Activated gamma-delta T cell treated with anti-CD3 and anti-CD28 coated beads, Interleukin-2, amount 50 U/mL, for 16 hours (primary cell): ENCODE measurements around the gene KANSL1.
A peak's percentile ranks its signal among the peaks of the same experiment; 100 is the strongest.
"Not testable (repeated sequence)": the region's sequence is repeated elsewhere in the genome, so short reads cannot be mapped to it uniquely, and the experiment has no call there.

Experiments
- DNase-seq: peaks from one replicate; pipeline ENCODE4 v3.0.0-alpha.2; 2020; ENCODE audit warnings: low read depth

The KANSL1 gene

GRCh38 chr17:46019408-46019925, 173.8 kb downstream of the KANSL1 start:
- not testable (repeated sequence) for DNase-seq

DNA sequence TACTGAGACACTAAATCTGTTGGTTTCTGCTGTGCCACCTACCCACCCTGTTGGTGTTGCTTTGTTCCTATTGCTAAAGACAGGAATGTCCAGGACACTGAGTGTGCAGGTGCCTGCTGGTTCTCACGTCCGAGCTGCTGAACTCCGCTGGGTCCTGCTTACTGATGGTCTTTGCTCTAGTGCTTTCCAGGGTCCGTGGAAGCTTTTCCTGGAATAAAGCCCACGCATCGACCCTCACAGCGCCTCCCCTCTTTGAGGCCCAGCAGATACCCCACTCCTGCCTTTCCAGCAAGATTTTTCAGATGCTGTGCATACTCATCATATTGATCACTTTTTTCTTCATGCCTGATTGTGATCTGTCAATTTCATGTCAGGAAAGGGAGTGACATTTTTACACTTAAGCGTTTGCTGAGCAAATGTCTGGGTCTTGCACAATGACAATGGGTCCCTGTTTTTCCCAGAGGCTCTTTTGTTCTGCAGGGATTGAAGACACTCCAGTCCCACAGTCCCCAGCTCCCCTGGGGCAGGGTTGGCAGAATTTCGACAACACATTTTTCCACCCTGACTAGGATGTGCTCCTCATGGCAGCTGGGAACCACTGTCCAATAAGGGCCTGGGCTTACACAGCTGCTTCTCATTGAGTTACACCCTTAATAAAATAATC, 179.6 kb downstream of the KANSL1 start:
- no peak for DNase-seq

DNA sequence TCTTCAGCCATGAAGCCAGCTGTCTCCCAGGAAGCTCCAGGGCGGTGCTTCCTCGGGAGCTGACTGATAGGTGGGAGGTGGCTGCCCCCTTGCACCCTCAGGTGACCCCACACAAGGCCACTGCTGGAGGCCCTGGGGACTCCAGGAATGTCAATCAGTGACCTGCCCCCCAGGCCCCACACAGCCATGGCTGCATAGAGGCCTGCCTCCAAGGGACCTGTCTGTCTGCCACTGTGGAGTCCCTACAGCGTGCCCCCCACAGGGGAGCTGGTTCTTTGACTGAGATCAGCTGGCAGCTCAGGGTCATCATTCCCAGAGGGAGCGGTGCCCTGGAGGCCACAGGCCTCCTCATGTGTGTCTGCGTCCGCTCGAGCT, 180.1 kb downstream of the KANSL1 start:
- DNase-seq: no peak

DNA sequence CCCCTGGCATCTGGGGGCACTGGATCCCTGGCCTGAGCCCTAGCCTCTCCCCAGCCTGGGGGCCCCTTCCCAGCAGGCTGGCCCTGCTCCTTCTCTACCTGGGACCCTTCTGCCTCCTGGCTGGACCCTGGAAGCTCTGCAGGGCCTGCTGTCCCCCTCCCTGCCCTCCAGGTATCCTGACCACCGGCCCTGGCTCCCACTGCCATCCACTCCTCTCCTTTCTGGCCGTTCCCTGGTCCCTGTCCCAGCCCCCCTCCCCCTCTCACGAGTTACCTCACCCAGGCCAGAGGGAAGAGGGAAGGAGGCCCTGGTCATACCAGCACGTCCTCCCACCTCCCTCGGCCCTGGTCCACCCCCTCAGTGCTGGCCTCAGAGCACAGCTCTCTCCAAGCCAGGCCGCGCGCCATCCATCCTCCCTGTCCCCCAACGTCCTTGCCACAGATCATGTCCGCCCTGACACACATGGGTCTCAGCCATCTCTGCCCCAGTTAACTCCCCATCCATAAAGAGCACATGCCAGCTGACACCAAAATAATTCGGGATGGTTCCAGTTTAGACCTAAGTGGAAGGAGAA, 180.6 kb downstream of the KANSL1 start:
- DNase-seq: no peak

GRCh38 chr17:46011711-46012505, 181.3 kb downstream of the KANSL1 start:
- DNase-seq: no peak

- no peak for DNase-seq
Observed at GRCh38 chr17:46010597-46011186, 182.5 kb downstream of the KANSL1 start.

DNA sequence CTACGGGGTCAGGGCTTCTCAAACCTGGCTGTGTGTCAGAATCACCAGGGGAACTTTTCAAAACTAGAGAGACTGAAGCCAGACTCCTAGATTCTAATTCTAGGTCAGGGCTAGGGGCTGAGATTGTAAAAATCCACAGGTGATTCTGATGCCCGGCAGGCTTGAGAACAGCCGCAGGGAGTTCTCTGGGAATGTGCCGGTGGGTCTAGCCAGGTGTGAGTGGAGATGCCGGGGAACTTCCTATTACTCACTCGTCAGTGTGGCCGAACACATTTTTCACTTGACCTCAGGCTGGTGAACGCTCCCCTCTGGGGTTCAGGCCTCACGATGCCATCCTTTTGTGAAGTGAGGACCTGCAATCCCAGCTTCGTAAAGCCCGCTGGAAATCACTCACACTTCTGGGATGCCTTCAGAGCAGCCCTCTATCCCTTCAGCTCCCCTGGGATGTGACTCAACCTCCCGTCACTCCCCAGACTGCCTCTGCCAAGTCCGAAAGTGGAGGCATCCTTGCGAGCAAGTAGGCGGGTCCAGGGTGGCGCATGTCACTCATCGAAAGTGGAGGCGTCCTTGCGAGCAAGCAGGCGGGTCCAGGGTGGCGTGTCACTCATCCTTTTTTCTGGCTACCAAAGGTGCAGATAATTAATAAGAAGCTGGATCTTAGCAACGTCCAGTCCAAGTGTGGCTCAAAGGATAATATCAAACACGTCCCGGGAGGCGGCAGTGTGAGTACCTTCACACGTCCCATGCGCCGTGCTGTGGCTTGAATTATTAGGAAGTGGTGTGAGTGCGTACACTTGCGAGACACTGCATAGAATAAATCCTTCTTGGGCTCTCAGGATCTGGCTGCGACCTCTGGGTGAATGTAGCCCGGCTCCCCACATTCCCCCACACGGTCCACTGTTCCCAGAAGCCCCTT, 183.3 kb downstream of the KANSL1 start:
- DNase-seq: no peak

DNA sequence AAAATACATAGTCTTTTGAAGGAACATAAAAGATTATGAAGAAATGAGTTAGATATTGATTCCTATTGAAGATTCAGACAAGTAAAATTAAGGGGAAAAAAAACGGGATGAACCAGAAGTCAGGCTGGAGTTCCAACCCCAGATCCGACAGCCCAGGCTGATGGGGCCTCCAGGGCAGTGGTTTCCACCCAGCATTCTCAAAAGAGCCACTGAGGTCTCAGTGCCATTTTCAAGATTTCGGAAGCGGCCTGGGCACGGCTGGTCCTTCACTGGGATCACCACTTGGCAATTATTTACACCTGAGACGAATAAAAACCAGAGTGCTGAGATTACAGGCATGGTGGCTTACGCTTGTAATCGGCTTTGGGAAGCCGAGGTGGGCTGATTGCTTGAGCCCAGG, 184.6 kb downstream of the KANSL1 start:
- no peak for DNase-seq

DNA sequence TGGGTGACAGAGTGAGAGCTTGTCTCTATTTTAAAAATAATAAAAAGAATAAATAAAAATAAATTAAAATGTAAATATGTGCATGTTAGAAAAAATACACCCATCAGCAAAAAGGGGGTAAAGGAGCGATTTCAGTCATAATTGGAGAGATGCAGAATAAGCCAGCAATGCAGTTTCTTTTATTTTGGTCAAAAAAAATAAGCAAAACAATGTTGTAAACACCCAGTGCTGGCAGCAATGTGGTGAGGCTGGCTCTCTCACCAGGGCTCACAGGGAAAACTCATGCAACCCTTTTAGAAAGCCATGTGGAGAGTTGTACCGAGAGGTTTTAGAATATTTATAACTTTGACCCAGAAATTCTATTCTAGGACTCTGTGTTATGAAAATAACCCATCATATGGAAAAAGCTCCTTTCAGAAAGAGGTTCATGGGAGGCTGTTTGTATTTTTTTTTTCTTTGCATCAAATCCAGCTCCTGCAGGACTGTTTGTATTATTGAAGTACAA, 185.7 kb downstream of the KANSL1 start:
- no peak for DNase-seq

DNA sequence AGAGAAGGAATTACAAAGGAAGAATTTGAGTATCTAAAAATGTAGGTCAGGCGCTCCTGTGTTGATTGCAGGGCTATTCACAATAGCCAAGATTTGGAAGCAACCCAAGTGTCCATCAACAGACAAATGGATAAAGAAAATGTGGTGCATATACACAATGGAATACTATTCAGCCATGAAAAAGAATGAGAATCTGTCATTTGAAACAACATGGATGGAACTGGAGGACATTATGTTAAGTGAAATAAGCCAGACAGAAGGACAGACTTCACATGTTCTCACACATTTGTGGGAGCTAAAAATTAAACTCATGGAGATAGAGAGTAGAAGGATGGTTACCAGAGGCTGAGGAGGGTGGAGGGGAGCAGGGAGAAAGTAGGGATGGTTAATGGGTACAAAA, 187.1 kb downstream of the KANSL1 start:
- DNase-seq: not testable (repeated sequence)

GRCh38 chr17:46003907-46004748, 189.1 kb downstream of the KANSL1 start:
- no peak for DNase-seq

DNA sequence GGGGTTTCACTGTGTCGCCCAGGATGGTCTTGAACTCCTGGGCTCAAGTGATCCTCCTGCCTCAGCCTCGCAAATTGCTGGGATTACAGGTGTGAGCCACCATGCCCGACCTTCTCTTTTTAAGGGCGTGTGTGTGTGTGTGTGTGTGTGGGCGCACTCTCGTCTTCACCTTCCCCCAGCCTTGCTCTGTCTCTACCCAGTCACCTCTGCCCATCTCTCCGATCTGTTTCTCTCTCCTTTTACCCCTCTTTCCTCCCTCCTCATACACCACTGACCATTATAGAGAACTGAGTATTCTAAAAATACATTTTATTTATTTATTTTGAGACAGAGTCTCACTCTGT, 190.3 kb downstream of the KANSL1 start:
- no peak for DNase-seq

GRCh38 chr17:46002311-46002972, 190.8 kb downstream of the KANSL1 start:
- peak; percentile 63 for DNase-seq

DNA sequence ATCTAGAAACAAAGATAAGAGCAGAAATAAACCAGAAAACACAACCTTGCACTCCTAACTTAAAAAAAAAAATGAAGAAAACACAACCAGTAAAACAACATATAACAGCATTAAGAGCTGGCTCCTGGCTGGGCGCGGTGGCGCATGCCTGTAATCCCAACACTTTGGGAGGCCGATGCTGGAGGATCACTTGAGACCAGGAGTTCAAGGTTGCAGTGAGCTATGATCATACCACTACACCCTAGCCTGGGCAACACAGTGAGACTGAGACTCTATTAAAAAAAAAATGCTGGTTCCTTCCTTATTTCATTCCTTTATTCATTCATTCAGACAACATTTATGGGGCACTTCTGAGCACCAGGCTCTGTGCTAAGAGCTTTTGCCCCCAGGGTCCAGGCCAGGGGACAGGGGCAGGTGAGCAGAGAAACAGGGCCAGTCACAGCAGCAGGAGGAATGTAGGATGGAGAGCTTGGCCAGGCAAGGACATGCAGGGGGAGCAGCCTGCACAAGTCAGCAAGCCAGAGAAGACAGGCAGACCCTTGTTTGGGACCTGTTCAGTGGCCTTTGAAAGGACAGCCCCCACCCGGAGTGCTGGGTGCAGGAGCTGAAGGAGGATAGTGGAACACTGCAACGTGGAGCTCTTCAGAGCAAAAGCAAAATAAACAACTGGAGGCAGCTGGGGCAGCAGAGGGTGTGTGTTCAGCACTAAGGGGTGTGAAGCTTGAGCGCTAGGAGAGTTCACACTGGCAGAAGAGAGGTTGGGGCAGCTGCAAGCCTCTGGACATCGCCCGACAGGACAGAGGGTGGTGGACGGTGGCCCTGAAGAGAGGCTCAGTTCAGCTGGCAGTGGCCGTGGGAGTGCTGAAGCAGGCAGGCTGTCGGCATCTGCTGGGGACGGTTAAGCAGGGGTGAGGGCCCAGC, 191.6 kb downstream of the KANSL1 start:
- DNase-seq: no peak

GRCh38 chr17:46000757-46001156, 192.5 kb downstream of the KANSL1 start:
- DNase-seq: no peak

DNA sequence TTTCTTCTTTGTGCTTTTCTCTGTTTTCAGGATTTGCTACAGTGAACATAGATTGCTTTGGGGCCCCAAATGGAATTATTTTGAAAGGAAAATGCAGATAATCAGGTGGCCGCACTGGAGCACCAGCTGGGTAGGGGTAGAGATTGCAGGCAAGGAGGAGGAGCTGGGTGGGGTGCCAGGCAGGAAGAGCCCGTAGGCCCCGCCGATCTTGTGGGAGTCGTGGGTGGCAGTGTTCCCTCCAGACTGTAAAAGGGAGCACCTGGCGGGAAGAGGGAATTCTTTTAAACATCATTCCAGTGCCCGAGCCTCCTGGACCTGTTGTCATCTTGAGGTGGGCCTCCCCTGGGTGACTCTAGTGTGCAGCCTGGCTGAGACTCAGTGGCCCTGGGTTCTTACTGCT, 192.9 kb downstream of the KANSL1 start:
- DNase-seq: no peak

DNA sequence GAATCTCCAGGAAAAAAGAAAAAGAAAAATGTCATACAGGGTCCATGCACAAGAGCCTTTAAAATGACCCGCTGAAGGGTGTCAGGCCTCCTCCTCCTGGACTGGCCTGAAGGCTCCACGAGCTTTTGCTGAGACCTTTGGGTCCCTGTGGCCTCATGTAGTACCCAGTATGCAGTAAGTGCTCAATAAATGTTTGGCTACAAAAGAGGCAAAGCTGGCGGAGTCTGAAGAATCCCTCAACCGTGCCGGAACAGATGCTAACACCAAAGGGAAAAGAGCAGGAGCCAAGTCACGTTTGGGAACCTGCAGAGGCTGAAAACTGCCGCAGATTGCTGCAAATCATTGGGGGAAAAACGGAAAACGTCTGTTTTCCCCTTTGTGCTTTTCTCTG, 193.3 kb downstream of the KANSL1 start:
- DNase-seq: no peak

GRCh38 chr17:45998987-45999899, 194.0 kb downstream of the KANSL1 start, which contains the start of gene STH:
Gene STH (plus strand): TSS chr17:45999250. CDS start chr17:45999280, 30 bp downstream.
- no peak for DNase-seq
